Spleen (tissue), 11 donors: ENCODE measurements around the gene HOXC11. TPM values are rescaled to one million over a fixed set of nuclear protein-coding genes. Genes with fewer than 3 reads are reported as not detected.

Experiments
- DNase-seq: peaks from one replicate; pipeline ENCODE4 v3.0.0-alpha.2; 2020
- H3K27ac ChIP-seq, 8 donors: fragments of 200-600 bp; sonication (generic) in 7 of 8; 1 replicate in 4 of 8; 2 replicates in 4 of 8; pipeline versions ENCODE4 v1.5.0 to v1.8.0; 2016 to 2021; ENCODE audit warnings: inconsistent platforms in 4 of 8, mild to moderate bottlenecking in 4 of 8, moderate library complexity in 1 of 8
- H3K27me3 ChIP-seq, 7 donors: fragments of 200-600 bp; sonication (generic) in 6 of 7; replicated peaks in 1 of 7; 1 replicate in 4 of 7; 2 replicates in 3 of 7; pipeline versions ENCODE4 v1.5.0 to v1.8.0; 2016 to 2021; ENCODE audit warnings: inconsistent platforms in 3 of 7, mild to moderate bottlenecking in 1 of 7
- H3K36me3 ChIP-seq, 6 donors: fragments of 200-600 bp; sonication (generic) in 5 of 6; 1 replicate in 4 of 6; 2 replicates in 2 of 6; pipeline versions ENCODE4 v1.5.0 to v1.8.0; 2016 to 2021; ENCODE audit warnings: inconsistent platforms in 2 of 6
- H3K4me1 ChIP-seq, 6 donors: fragments of 200-600 bp; sonication (generic) in 5 of 6; 1 replicate in 3 of 6; 2 replicates in 3 of 6; pipeline versions ENCODE4 v1.5.0 to v1.8.0; 2016 to 2021; ENCODE audit warnings: inconsistent platforms in 3 of 6
- H3K4me3 ChIP-seq, 8 donors: fragments of 200-600 bp; sonication (generic) in 7 of 8; 1 replicate in 4 of 8; 2 replicates in 4 of 8; pipeline versions ENCODE4 v1.5.0 to v1.8.0; 2016 to 2021; ENCODE audit warnings: inconsistent platforms in 4 of 8, mild to moderate bottlenecking in 4 of 8, moderate library complexity in 2 of 8
- H3K9me3 ChIP-seq, 8 donors: fragments of 200-600 bp; sonication (generic) in 7 of 8; 1 replicate in 4 of 8; 2 replicates in 4 of 8; pipeline versions ENCODE4 v1.5.0 to v1.8.0; 2016 to 2021; ENCODE audit warnings: inconsistent platforms in 4 of 8
- POLR2A ChIP-seq, 3 donors: fragments of 450-650 bp; IDR thresholded peaks; one replicate each; pipeline ENCODE4 v1.5.1; 2017; ENCODE audit warnings: antibody characterized with exemption in 3 of 3, mild to moderate bottlenecking in 1 of 3
- POLR2AphosphoS5 ChIP-seq, 3 donors: sonication (generic); formaldehyde crosslinking; IDR thresholded peaks; one replicate each; pipeline ENCODE4 v1.5.1; 2017; ENCODE audit warnings: antibody characterized with exemption in 3 of 3
- WGBS, 5 donors: extraction: QIAGEN DNeasy Blood & Tissue Kit in 3 of 5; methylation state at CpG; one replicate each; pipeline versions ENCODE4 v1.1.5 to v1.1.7; 2013 to 2018; 5-methylcytosine and 5-hydroxymethylcytosine counted together
- intact Hi-C: fragments of 100-400 bp; cut with DNase I; formaldehyde crosslinking; loops from one replicate; pipeline ENCODE4 v1.15.0; 2023; ENCODE audit warnings: low total_unique reads
- polyA plus RNA-seq, 3 donors: library from polyadenylated mRNA; stranded (reverse); fragments of 200-250 nt; gene quantifications; one replicate each; pipeline ENCODE4 v1.2.1, GENCODE V29; 2013
- total RNA-seq, 7 donors: library from RNA; depleted of rRNA in 3 of 7; stranded (reverse); fragments of >200 nt in 3 of 7; fragmentation: NEBNext Ultra II Directional in 4 of 7; extraction: Animal tissue kit (Norgen Biotek cat#: 25700) in 4 of 7; gene quantifications; one replicate each; pipeline versions ENCODE4 v1.1.0 to v1.2.1, GENCODE V29; 2016 to 2021
- TF ChIP-seq, protein P1 (sequence below), 11 experiments: fragments of 200-600 bp in 7 of 11; fragments of 450-650 bp in 4 of 11; sonication (generic) in 4 of 11; IDR thresholded peaks in 8 of 11; conservative IDR thresholded peaks in 3 of 11; 1 replicate in 7 of 11; 2 replicates in 4 of 11; pipeline versions ENCODE4 v1.4.0 to v1.8.0; 2016 to 2021; ENCODE audit warnings: antibody characterized with exemption in 11 of 11, inconsistent platforms in 4 of 11, mild to moderate bottlenecking in 1 of 11
- donor health status: healthy with polysubstance abuse.
- donor health status: DM: no; HTN: no; CAD: no; lungs with moderate emphysema.
- donor health status: DM: no; HTN: no; CAD: no.
- donor health status: Bipolar disorder and iron deficiency.
- donor health status: healthy.
- donor health status: DM: no; HTN: no; CAD: no.
- donor health status: DM: yes; HTN: yes; CAD: no.

Gene HOXC11
- total and polyA plus RNA-seq, 10 donors, result not detected

- DNase-seq, result no peak
- Histone ChIP-seq H3K4me3 (no peak overlapping the region), H3K4me1 (peaks cover 0 to 28% (median 14%) of the 10 kb centered on the region in 6 donors), H3K36me3 (no peaks in the 10 kb centered on the region), H3K9me3 (peaks cover 0 to 3% (median 0%) of the 10 kb centered on the region in 8 donors), H3K27me3 (peaks cover 17 to 100% (median 93%) of the 10 kb centered on the region in 7 donors), H3K27ac (no peak overlapping the region)
- TF ChIP-seq POLR2AphosphoS5 (IDR thresholded peaks at IDR 0.05), result no peak
- intact Hi-C loops, result no loop called here
- WGBS, 5 donors, result 6 to 10% (median 8%) methylated on average over 49 of the region's 49 CpGs
These were observed 37.3 kb upstream of the HOXC11 start for GRCh38 chr12:53935383-53936341.

GRCh38 chr12:53937099-53937498 is 35.8 kb upstream of the HOXC11 start:
- TF ChIP-seq POLR2A (IDR thresholded peaks at IDR 0.05), result no peak
- TF ChIP-seq, protein P1, sequence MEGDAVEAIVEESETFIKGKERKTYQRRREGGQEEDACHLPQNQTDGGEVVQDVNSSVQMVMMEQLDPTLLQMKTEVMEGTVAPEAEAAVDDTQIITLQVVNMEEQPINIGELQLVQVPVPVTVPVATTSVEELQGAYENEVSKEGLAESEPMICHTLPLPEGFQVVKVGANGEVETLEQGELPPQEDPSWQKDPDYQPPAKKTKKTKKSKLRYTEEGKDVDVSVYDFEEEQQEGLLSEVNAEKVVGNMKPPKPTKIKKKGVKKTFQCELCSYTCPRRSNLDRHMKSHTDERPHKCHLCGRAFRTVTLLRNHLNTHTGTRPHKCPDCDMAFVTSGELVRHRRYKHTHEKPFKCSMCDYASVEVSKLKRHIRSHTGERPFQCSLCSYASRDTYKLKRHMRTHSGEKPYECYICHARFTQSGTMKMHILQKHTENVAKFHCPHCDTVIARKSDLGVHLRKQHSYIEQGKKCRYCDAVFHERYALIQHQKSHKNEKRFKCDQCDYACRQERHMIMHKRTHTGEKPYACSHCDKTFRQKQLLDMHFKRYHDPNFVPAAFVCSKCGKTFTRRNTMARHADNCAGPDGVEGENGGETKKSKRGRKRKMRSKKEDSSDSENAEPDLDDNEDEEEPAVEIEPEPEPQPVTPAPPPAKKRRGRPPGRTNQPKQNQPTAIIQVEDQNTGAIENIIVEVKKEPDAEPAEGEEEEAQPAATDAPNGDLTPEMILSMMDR (IDR thresholded peaks at IDR 0.05 in 8 of 11, conservative IDR thresholded peaks at IDR 0.05 in 3 of 11), result no peak
- TF ChIP-seq POLR2AphosphoS5 (IDR thresholded peaks at IDR 0.05), result no peak
- intact Hi-C loops, result no loop called here
- H3K9me3 ChIP-seq, result peaks cover 0 to 3% (median 0%) of the 10 kb centered on the region in 8 donors
- no peak overlapping the region for H3K4me3 ChIP-seq
- H3K27me3 ChIP-seq, result peaks cover 16 to 100% (median 93%) of the 10 kb centered on the region in 7 donors
- H3K27ac ChIP-seq, result no peak overlapping the region
- DNase-seq, result no peak
- no peaks in the 10 kb centered on the region for H3K36me3 ChIP-seq
- peaks cover 0 to 28% (median 14%) of the 10 kb centered on the region in 6 donors for H3K4me1 ChIP-seq
- 12 to 19% (median 16%) methylated on average over 12 of the region's 12 CpGs for WGBS, 5 donors

DNA sequence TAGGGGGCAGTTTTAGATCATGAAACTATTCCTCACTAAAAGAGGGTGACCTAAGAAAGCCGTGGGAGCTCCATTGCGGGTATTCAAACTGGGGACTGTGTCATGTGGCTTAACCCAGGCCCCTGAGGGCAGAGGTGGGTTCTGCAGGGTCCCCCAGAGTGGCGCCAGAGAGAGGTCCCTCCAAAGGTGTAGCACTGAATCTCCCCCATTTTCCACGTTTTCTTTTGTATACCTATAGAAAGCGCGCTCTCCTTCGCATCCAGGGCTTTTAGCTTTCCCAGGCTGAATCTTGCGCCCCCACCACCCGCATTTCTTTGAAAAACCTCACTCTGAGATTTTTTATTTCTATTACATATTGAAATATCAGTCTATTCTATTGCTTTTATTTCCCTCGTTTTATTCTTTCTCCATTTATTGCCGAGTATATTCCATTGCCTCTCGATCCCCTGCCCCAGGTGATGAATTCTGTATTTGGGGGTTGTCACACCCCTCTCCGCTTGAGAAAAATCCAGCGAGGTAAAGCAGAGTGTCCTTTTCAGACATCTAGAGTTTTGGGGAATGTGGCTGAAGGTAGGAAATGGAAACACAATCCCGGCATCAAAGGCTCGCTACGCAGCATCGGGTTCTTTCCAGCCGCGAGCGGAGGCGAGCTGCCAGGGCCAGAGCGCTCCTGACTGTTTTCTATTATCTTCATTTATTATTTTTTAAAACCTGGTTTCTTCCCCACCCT is 35.2 kb upstream of the HOXC11 start:
- TF ChIP-seq, protein P1 (IDR thresholded peaks at IDR 0.05 in 8 of 11, conservative IDR thresholded peaks at IDR 0.05 in 3 of 11), result no peak
- TF ChIP-seq POLR2A (IDR thresholded peaks at IDR 0.05), result no peak
- TF ChIP-seq POLR2AphosphoS5 (IDR thresholded peaks at IDR 0.05), result no peak
- Histone ChIP-seq H3K36me3 (no peaks in the 10 kb centered on the region), H3K4me1 (peaks cover 0 to 28% (median 14%) of the 10 kb centered on the region in 6 donors), H3K27ac (no peak overlapping the region), H3K9me3 (peaks cover 0 to 3% (median 0%) of the 10 kb centered on the region in 8 donors), H3K4me3 (no peak overlapping the region), H3K27me3 (peaks cover 16 to 100% (median 93%) of the 10 kb centered on the region in 7 donors)
- intact Hi-C loops, result no loop called here
- WGBS, 5 donors, result 17 to 26% (median 21%) methylated on average over 23 of the region's 23 CpGs
- no peak for DNase-seq

DNA sequence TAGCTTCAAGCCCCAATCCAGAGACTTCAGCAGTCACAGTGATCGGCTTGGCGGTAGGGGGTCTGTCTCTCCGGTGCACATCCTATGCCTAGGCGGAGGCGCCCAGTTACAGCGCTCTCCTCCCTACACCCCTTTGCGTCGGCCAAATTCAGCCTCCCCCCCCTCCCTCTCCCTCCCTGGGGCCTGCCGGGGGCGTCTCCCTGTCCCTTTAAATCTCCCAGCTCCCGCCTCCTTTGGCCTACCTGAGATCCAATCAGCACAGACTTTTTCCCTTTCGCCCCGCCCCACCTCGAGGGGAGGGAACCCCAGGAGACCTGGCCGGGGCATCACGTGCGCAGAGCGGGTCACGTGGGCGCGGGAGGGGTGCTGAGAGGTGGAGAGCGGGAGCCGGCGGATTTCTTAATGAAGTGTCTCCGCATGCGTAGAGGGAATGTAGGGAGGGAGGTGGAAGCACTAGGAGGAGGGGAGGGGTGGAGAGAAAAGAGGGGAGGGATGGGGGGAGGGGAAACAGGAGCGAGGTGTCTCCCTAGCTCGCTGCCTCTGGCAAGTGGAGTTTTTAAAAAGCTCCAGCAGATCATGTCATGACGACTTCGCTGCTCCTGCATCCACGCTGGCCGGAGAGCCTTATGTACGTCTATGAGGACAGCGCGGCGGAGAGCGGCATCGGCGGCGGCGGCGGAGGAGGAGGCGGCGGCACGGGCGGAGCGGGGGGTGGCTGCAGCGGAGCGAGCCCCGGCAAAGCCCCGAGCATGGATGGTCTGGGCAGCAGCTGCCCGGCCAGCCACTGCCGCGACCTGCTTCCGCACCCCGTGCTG is 34.4 kb upstream of the HOXC11 start, which contains the start of gene HOXC13:
Gene HOXC13, plus strand, starts transcription at position 506 of the 815 bp plus-strand sequence. Its CDS starts 76 bp downstream, at position 582.
- TF ChIP-seq POLR2AphosphoS5 (IDR thresholded peaks at IDR 0.05) (no peak), POLR2A (IDR thresholded peaks at IDR 0.05) (no peak)
- TF ChIP-seq, protein P1 (IDR thresholded peaks at IDR 0.05 in 8 of 11, conservative IDR thresholded peaks at IDR 0.05 in 3 of 11), result no peak
- 8 to 13% (median 10%) methylated on average over 39 to 56 of the region's 56 CpGs for WGBS, 5 donors
- intact Hi-C loops, result no loop called here
- no peak within 1 kb of the TSS for H3K27ac ChIP-seq
- no peaks in the 10 kb centered on the region for H3K36me3 ChIP-seq
- H3K4me1 ChIP-seq, result peaks cover 0 to 28% (median 14%) of the 10 kb centered on the region in 6 donors
- peak within 1 kb of the TSS in 1 of 8 donors; percentile 42 for H3K4me3 ChIP-seq
- no peak for DNase-seq
- peaks cover 0 to 3% (median 0%) of the 10 kb centered on the region in 8 donors for H3K9me3 ChIP-seq
- peaks cover 16 to 100% (median 99%) of the 10 kb centered on the region in 7 donors for H3K27me3 ChIP-seq
